WTC11 (cell line): ENCODE data around the gene RBFOX2.

Experiments used
- NFATC4 ChIP-seq: fragments of 250-450 bp; sonication (Bioruptor Pico); IDR thresholded peaks from 2 replicates; pipeline ENCODE4 v1.9.0; 2021; ENCODE audit warnings: mild to moderate bottlenecking
- ZNF138 ChIP-seq: sonication (generic); formaldehyde crosslinking; conservative IDR thresholded peaks from 2 replicates; pipeline ENCODE4 v1.8.1; 2022; ENCODE audit warnings: mild to moderate bottlenecking, moderate library complexity, missing genetic modification reagents
- TF ChIP-seq, protein P1 (sequence below): fragments of 200-600 bp; IDR thresholded peaks from 2 replicates; pipeline ENCODE4 v1.8.0; 2022; ENCODE audit warnings: antibody characterized with exemption
- TF ChIP-seq, protein P2 (sequence below): sonication (generic); formaldehyde crosslinking; IDR thresholded peaks from 2 replicates; pipeline ENCODE4 v1.8.0; 2022; ENCODE audit warnings: mild to moderate bottlenecking, missing genetic modification reagents

DNA sequence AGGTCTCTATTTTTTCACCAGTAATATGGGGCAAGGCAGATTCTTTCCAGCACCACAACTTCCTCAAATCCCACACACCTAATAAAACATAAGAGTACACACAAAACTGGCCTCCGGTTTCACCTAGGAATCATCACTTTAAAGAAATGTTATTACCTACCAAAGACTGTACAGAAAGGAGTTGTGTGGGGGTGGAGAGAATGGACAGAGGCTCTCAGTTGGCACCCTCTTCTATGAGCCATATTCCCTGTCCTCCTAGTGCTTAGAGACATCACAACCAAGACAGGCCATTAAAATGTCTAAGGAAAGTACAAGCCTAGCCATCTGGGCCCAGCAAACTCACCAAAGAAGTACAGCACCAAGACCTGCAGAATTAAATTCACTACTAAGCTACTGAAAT, 56.1 kb downstream of the RBFOX2 start:
- TF ChIP-seq, protein P1, sequence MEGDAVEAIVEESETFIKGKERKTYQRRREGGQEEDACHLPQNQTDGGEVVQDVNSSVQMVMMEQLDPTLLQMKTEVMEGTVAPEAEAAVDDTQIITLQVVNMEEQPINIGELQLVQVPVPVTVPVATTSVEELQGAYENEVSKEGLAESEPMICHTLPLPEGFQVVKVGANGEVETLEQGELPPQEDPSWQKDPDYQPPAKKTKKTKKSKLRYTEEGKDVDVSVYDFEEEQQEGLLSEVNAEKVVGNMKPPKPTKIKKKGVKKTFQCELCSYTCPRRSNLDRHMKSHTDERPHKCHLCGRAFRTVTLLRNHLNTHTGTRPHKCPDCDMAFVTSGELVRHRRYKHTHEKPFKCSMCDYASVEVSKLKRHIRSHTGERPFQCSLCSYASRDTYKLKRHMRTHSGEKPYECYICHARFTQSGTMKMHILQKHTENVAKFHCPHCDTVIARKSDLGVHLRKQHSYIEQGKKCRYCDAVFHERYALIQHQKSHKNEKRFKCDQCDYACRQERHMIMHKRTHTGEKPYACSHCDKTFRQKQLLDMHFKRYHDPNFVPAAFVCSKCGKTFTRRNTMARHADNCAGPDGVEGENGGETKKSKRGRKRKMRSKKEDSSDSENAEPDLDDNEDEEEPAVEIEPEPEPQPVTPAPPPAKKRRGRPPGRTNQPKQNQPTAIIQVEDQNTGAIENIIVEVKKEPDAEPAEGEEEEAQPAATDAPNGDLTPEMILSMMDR, result no peak
- TF ChIP-seq NFATC4 (CRISPR knock-in tag) (no peak), ZNF138 (CRISPR knock-in tag) (no peak)
- TF ChIP-seq, protein P2, sequence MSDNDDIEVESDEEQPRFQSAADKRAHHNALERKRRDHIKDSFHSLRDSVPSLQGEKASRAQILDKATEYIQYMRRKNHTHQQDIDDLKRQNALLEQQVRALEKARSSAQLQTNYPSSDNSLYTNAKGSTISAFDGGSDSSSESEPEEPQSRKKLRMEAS (CRISPR knock-in tag), result no peak
